HepG2 (cell line): Measurements from ENCODE around the gene CAMTA1.

ENCODE experiments used
- SCMH1 ChIP-seq: sonication (generic); formaldehyde crosslinking; IDR thresholded peaks from 2 replicates; pipeline ENCODE4 v1.9.0; 2021; ENCODE audit warnings: missing genetic modification reagents, mild to moderate bottlenecking, borderline replicate concordance
- ZNF670 ChIP-seq: sonication (generic); formaldehyde crosslinking; IDR thresholded peaks from 2 replicates; pipeline ENCODE4 v1.8.0; 2022; ENCODE audit warnings: mild to moderate bottlenecking, missing genetic modification reagents, borderline replicate concordance
- TF ChIP-seq, protein P1 (sequence below): sonication (generic); formaldehyde crosslinking; IDR thresholded peaks from 2 replicates; pipeline ENCODE4 v1.4.0; 2020; ENCODE audit warnings: missing genetic modification reagents

GRCh38 chr1:7531562-7532340 lies 746.5 kb downstream of the CAMTA1 start:
- TF ChIP-seq, protein P1, sequence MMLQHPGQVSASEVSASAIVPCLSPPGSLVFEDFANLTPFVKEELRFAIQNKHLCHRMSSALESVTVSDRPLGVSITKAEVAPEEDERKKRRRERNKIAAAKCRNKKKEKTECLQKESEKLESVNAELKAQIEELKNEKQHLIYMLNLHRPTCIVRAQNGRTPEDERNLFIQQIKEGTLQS: no peak
- no peak for TF ChIP-seq ZNF670 (CRISPR knock-in tag)
- TF ChIP-seq SCMH1 (CRISPR knock-in tag): no peak
